ENCODE data around the gene FAM174A. TPM values are rescaled to one million over a fixed set of nuclear protein-coding genes. Genes with fewer than 3 reads are reported as not detected.
A peak's percentile ranks its signal among the peaks of the same experiment; 100 is the strongest.

Gene FAM174A
- polyA plus RNA-seq, 1 of the 3 experiments (the other 2 are of a cell fraction): 22.4 TPM

DNA sequence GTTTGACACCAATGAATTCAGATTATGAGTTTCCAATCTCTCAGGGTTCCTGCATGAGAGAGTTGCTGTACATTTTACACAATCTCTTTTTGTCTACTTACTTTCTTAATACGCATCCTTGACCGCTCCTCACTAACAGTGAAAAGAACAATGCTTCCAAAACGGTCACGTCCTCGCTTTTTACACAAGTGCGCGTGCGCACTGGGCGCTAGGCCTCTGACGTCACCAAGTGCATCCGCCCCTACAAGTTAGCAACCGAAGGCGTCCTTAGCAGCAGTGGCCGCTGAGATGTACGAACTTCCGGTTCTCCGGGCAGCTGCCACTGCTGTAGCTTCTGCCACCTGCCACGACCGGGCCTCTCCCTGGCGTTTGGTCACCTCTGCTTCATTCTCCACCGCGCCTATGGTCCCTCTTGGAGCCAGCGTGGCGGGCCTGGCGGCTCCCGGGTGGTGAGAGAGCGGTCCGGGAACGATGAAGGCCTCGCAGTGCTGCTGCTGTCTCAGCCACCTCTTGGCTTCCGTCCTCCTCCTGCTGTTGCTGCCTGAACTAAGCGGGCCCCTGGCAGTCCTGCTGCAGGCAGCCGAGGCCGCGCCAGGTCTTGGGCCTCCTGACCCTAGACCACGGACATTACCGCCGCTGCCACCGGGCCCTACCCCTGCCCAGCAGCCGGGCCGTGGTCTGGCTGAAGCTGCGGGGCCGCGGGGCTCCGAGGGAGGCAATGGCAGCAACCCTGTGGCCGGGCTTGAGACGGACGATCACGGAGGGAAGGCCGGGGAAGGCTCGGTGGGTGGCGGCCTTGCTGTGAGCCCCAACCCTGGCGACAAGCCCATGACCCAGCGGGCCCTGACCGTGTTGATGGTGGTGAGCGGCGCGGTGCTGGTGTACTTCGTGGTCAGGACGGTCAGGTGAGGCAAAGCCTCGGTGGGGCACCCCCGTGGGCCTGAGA lies at the start of gene FAM174A (continued):
- TF ChIP-seq CTCF (IDR thresholded peaks at IDR 0.05) (no peak), TEAD4 (IDR thresholded peaks at IDR 0.05; ENCODE audit: borderline replicate concordance, insufficient read depth) (no peak), RCOR1 (IDR thresholded peaks at IDR 0.05; ENCODE audit: low read length) (no peak), NRF1 (IDR thresholded peaks at IDR 0.05; ENCODE audit: low read depth, low read length) (peak; percentile 74), SIN3A (IDR thresholded peaks at IDR 0.05; ENCODE audit: borderline replicate concordance, low read depth, low read length) (peak; percentile 37; the same call in 1 of the 2 replicates), POLR2AphosphoS5 (IDR thresholded peaks at IDR 0.05; ENCODE audit: low read depth, low read length) (peak; percentile 96), EP300 (IDR thresholded peaks at IDR 0.05; ENCODE audit: borderline replicate concordance in 1 of 2, low read depth in 1 of 2, low read length in 1 of 2) (no peak), RXRA (IDR thresholded peaks at IDR 0.05; ENCODE audit: borderline replicate concordance, low read depth) (no peak), CHD2 (IDR thresholded peaks at IDR 0.05; ENCODE audit: low read length, partially characterized antibody) (no peak)
- TF ChIP-seq, protein P1, sequence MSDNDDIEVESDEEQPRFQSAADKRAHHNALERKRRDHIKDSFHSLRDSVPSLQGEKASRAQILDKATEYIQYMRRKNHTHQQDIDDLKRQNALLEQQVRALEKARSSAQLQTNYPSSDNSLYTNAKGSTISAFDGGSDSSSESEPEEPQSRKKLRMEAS (IDR thresholded peaks at IDR 0.05; ENCODE audit: low read depth): peak; percentile 70
- TF ChIP-seq, protein P2, sequence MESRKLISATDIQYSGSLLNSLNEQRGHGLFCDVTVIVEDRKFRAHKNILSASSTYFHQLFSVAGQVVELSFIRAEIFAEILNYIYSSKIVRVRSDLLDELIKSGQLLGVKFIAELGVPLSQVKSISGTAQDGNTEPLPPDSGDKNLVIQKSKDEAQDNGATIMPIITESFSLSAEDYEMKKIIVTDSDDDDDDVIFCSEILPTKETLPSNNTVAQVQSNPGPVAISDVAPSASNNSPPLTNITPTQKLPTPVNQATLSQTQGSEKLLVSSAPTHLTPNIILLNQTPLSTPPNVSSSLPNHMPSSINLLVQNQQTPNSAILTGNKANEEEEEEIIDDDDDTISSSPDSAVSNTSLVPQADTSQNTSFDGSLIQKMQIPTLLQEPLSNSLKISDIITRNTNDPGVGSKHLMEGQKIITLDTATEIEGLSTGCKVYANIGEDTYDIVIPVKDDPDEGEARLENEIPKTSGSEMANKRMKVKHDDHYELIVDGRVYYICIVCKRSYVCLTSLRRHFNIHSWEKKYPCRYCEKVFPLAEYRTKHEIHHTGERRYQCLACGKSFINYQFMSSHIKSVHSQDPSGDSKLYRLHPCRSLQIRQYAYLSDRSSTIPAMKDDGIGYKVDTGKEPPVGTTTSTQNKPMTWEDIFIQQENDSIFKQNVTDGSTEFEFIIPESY (IDR thresholded peaks at IDR 0.05; ENCODE audit: borderline replicate concordance, low read depth): no peak

GRCh38 chr5:100493996-100494395 lies 41.2 kb upstream of the FAM174A start:
- no peak overlapping the region for H2AFZ ChIP-seq (ENCODE audit: low read depth)
- CTCF ChIA-PET: no interaction called here
- no peaks in the 10 kb centered on the region for H3K9me3 ChIP-seq
- DNase-seq: no peak
- no peak overlapping the region for H3K4me2 ChIP-seq
- H3K4me1 ChIP-seq (ENCODE audit: control insufficient read depth in 1 of 2, insufficient read depth in 2 of 2, low read depth in 1 of 2, low read length in 1 of 2): no peaks in the 10 kb centered on the region
- no peaks in the 10 kb centered on the region for H3K27me3 ChIP-seq (ENCODE audit: insufficient read depth)
- TF ChIP-seq, protein P3, sequence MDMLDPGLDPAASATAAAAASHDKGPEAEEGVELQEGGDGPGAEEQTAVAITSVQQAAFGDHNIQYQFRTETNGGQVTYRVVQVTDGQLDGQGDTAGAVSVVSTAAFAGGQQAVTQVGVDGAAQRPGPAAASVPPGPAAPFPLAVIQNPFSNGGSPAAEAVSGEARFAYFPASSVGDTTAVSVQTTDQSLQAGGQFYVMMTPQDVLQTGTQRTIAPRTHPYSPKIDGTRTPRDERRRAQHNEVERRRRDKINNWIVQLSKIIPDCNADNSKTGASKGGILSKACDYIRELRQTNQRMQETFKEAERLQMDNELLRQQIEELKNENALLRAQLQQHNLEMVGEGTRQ (IDR thresholded peaks at IDR 0.05; ENCODE audit: borderline replicate concordance, low read depth, low read length): no peak
- TF ChIP-seq EP300 (IDR thresholded peaks at IDR 0.05; ENCODE audit: borderline replicate concordance in 1 of 2, low read depth in 1 of 2, low read length in 1 of 2) (no peak), JUND (IDR thresholded peaks at IDR 0.05) (no peak), FOXJ3 (CRISPR knock-in tag; IDR thresholded peaks at IDR 0.05) (no peak), NRF1 (IDR thresholded peaks at IDR 0.05; ENCODE audit: low read depth, low read length) (no peak), MEF2A (IDR thresholded peaks at IDR 0.05; ENCODE audit: borderline replicate concordance, low read depth) (no peak), NFIC (IDR thresholded peaks at IDR 0.05; ENCODE audit: borderline replicate concordance) (no peak), MXI1 (IDR thresholded peaks at IDR 0.05; ENCODE audit: low read depth, low read length) (no peak), EZH2phosphoT487 (IDR thresholded peaks at IDR 0.05; ENCODE audit: borderline replicate concordance, low read depth) (no peak), RAD21 (IDR thresholded peaks at IDR 0.05; ENCODE audit: low read length) (no peak), TEAD4 (IDR thresholded peaks at IDR 0.05; ENCODE audit: borderline replicate concordance, insufficient read depth) (no peak), TCF12 (IDR thresholded peaks at IDR 0.05) (no peak)
- TF ChIP-seq, protein P4, sequence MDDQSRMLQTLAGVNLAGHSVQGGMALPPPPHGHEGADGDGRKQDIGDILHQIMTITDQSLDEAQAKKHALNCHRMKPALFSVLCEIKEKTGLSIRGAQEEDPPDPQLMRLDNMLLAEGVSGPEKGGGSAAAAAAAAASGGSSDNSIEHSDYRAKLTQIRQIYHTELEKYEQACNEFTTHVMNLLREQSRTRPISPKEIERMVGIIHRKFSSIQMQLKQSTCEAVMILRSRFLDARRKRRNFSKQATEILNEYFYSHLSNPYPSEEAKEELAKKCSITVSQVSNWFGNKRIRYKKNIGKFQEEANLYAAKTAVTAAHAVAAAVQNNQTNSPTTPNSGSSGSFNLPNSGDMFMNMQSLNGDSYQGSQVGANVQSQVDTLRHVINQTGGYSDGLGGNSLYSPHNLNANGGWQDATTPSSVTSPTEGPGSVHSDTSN (IDR thresholded peaks at IDR 0.05): no peak
- TF ChIP-seq, protein P1 (IDR thresholded peaks at IDR 0.05; ENCODE audit: low read depth): no peak
- POLR2A ChIA-PET: no interaction called here
- H3K79me2 ChIP-seq (ENCODE audit: insufficient read depth): no peaks in the 10 kb centered on the region
- H3K4me3 ChIP-seq (ENCODE audit: low read depth in 2 of 2, low read length in 1 of 2): no peak overlapping the region
- H3K9me2 ChIP-seq: no peaks in the 10 kb centered on the region
- no peaks in the 10 kb centered on the region for H3K36me3 ChIP-seq (replicated peaks in 1 of 2; ENCODE audit: control insufficient read depth in 1 of 2, insufficient read depth in 2 of 2, low read length in 1 of 2)
- H3F3A ChIP-seq (replicated peaks; ENCODE audit: insufficient read depth): no peaks in the 10 kb centered on the region
- no peak overlapping the region for H3K27ac ChIP-seq (ENCODE audit: low read depth in 2 of 2, low read length in 1 of 2)
- no peaks in the 10 kb centered on the region for H4K20me1 ChIP-seq (ENCODE audit: insufficient read depth)
- WGBS (ENCODE audit: low lambda C conversion rate): 71% methylated on average over 1 of the region's 1 CpG
- H3K9ac ChIP-seq: no peak overlapping the region

Data from SK-N-SH (cell line).